Measurements from ENCODE around the gene ABCF2. TPM values are rescaled to one million over a fixed set of nuclear protein-coding genes. Genes with fewer than 3 reads are reported as not detected.

ABCF2 gene
- total and polyA plus RNA-seq, 2 of the 13 experiments (the other 11 are each of a cell fraction or from before 2014, with no cell fraction given), result 16.3 to 42.5 TPM

DNA sequence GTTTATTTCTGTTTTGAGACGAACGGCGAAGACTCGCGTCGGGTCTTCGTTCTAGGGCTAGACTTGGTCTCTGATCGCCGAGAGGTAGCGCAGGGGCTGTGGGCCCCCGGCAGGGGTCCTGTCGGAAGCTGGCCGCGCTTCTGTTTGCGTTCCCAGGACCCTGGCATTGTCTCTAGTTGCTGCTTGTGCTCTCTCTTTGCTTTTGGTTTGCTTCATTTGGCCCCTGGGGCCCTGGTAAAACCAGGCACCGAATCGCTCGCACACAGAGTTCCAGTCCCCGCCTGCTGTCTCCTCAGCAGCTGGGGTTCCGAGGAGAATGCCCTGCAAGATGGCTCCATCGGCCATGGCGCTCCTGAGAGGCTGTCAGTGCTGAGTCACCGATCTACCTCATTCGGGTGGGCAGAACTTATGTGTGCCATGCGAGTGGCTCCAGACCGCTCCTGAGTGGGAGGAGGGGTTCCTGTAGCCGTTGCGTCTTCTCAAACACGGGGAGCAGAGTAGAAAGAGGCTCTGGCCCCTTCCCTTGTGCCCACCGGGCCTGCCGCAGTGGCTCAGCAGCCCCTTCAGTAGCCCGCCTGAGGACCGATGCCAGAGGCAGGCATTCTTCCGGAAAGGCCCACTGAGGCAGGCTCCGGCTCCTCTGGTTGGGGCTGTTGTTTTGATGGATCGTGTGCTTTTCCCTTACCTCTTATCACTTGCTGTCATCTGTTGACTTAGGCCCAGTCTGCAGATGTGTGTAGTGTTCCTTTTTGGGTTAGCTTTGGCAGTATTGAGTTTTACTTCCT, 6.1 kb upstream of the ABCF2 start (continued):
- TF ChIP-seq, protein P1, sequence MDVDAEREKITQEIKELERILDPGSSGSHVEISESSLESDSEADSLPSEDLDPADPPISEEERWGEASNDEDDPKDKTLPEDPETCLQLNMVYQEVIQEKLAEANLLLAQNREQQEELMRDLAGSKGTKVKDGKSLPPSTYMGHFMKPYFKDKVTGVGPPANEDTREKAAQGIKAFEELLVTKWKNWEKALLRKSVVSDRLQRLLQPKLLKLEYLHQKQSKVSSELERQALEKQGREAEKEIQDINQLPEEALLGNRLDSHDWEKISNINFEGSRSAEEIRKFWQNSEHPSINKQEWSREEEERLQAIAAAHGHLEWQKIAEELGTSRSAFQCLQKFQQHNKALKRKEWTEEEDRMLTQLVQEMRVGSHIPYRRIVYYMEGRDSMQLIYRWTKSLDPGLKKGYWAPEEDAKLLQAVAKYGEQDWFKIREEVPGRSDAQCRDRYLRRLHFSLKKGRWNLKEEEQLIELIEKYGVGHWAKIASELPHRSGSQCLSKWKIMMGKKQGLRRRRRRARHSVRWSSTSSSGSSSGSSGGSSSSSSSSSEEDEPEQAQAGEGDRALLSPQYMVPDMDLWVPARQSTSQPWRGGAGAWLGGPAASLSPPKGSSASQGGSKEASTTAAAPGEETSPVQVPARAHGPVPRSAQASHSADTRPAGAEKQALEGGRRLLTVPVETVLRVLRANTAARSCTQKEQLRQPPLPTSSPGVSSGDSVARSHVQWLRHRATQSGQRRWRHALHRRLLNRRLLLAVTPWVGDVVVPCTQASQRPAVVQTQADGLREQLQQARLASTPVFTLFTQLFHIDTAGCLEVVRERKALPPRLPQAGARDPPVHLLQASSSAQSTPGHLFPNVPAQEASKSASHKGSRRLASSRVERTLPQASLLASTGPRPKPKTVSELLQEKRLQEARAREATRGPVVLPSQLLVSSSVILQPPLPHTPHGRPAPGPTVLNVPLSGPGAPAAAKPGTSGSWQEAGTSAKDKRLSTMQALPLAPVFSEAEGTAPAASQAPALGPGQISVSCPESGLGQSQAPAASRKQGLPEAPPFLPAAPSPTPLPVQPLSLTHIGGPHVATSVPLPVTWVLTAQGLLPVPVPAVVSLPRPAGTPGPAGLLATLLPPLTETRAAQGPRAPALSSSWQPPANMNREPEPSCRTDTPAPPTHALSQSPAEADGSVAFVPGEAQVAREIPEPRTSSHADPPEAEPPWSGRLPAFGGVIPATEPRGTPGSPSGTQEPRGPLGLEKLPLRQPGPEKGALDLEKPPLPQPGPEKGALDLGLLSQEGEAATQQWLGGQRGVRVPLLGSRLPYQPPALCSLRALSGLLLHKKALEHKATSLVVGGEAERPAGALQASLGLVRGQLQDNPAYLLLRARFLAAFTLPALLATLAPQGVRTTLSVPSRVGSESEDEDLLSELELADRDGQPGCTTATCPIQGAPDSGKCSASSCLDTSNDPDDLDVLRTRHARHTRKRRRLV (CRISPR knock-in tag; IDR thresholded peaks at IDR 0.05), result no peak
- TF ChIP-seq NFYC (CRISPR knock-in tag; IDR thresholded peaks at IDR 0.05), result no peak
- TF ChIP-seq, protein P2, sequence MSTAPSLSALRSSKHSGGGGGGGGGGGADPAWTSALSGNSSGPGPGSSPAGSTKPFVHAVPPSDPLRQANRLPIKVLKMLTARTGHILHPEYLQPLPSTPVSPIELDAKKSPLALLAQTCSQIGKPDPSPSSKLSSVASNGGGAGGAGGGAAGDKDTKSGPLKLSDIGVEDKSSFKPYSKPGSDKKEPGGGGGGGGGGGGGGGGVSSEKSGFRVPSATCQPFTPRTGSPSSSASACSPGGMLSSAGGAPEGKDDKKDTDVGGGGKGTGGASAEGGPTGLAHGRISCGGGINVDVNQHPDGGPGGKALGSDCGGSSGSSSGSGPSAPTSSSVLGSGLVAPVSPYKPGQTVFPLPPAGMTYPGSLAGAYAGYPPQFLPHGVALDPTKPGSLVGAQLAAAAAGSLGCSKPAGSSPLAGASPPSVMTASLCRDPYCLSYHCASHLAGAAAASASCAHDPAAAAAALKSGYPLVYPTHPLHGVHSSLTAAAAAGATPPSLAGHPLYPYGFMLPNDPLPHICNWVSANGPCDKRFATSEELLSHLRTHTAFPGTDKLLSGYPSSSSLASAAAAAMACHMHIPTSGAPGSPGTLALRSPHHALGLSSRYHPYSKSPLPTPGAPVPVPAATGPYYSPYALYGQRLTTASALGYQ (CRISPR knock-in tag; IDR thresholded peaks at IDR 0.05), result no peak
- no peak for TF ChIP-seq TEAD2 (CRISPR knock-in tag; IDR thresholded peaks at IDR 0.05)
- TF ChIP-seq THAP11 (CRISPR knock-in tag; IDR thresholded peaks at IDR 0.05), result no peak
- TF ChIP-seq SSRP1 (CRISPR knock-in tag; IDR thresholded peaks at IDR 0.05), result no peak
- TF ChIP-seq ZNF24 (IDR thresholded peaks at IDR 0.05), result no peak
- TF ChIP-seq ZNF274 (CRISPR knock-in tag; IDR thresholded peaks at IDR 0.05), result 0 out of 2 replicates have a peak, but pooled peaks have one; percentile 8
- peak; percentile 28; the same call in 1 of the 2 replicates for TF ChIP-seq POLR2G (IDR thresholded peaks at IDR 0.05; ENCODE audit: low read depth, low read length)
- peak; percentile 17; the same call in 1 of the 2 replicates for TF ChIP-seq YEATS2 (CRISPR knock-in tag; IDR thresholded peaks at IDR 0.05; ENCODE audit: borderline replicate concordance)
- TF ChIP-seq ZNF7 (CRISPR knock-in tag; IDR thresholded peaks at IDR 0.05), result no peak
- no peak for TF ChIP-seq ZNF343 (CRISPR knock-in tag; IDR thresholded peaks at IDR 0.05)
- no peak for TF ChIP-seq ZNF160 (CRISPR knock-in tag; IDR thresholded peaks at IDR 0.05)
- TF ChIP-seq PHF5A (CRISPR knock-in tag; IDR thresholded peaks at IDR 0.05; ENCODE audit: low read depth, unreplicated experiment), result no peak
- TF ChIP-seq FOXC1 (CRISPR knock-in tag; IDR thresholded peaks at IDR 0.05; ENCODE audit: borderline replicate concordance), result no peak
- no peak for TF ChIP-seq ARNT (IDR thresholded peaks at IDR 0.05)
- peak; percentile 5; the same call in 1 of the 2 replicates for TF ChIP-seq GABPA (IDR thresholded peaks at IDR 0.05; ENCODE audit: low read depth, low read length)
- peak; percentile 16; the same call in 1 of the 2 replicates for TF ChIP-seq GABPA (CRISPR knock-in tag; IDR thresholded peaks at IDR 0.05; ENCODE audit: low read depth)
- no peak for TF ChIP-seq ZFP1 (CRISPR knock-in tag; IDR thresholded peaks at IDR 0.05)
- no peak for TF ChIP-seq SRY (CRISPR knock-in tag; IDR thresholded peaks at IDR 0.05)
- no peak for TF ChIP-seq U2AF1 (optimal IDR thresholded peaks at IDR 0.05; ENCODE audit: low read depth, low read length)
- TF ChIP-seq, protein P3, sequence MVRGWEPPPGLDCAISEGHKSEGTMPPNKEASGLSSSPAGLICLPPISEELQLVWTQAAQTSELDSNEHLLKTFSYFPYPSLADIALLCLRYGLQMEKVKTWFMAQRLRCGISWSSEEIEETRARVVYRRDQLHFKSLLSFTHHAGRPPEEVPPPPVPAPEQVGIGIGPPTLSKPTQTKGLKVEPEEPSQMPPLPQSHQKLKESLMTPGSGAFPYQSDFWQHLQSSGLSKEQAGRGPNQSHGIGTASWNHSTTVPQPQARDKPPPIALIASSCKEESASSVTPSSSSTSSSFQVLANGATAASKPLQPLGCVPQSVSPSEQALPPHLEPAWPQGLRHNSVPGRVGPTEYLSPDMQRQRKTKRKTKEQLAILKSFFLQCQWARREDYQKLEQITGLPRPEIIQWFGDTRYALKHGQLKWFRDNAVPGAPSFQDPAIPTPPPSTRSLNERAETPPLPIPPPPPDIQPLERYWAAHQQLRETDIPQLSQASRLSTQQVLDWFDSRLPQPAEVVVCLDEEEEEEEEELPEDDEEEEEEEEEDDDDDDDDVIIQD (CRISPR knock-in tag; IDR thresholded peaks at IDR 0.05; ENCODE audit: low read depth), result no peak
- no peak for TF ChIP-seq ZNF615 (CRISPR knock-in tag; IDR thresholded peaks at IDR 0.05; ENCODE audit: borderline replicate concordance)
